ENCODE data around the gene SLC9A1. TPM values are rescaled to one million over a fixed set of nuclear protein-coding genes. Genes with fewer than 3 reads are reported as not detected.

Gene SLC9A1
- total and polyA plus RNA-seq, 2 donors (not counting 1 experiment from before 2014, with no cell fraction given), result 7.3 to 22.5 TPM

DNA sequence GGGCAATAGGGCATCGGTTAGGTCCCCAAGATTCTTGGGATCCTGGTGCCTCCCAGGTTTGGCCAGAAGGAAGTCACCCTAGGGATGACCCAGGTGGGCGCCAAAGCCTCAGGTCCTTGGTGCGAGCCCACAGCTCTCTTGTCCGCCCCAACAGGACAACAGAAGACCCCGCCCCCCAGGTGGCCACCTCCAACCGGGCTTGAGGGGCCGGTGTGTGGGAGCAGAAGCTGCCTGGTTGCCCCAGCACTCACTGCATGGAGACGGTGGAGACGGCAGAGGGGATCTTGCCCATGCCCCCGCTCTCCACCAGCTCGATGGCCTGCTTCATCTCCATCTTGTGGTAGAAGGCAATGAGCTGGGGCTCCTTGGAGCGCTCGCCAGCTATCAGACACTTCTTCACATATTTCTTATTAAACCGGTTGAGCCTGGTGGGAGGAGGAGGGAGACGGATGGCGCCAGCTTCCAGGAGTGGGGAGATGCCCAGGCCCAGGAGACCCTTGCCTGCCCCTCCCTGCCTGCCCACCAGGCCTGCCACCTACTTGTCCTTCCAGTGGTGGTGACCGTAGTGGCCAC, 52.7 kb downstream of the SLC9A1 start:
- H4K20me1 ChIP-seq (ENCODE audit: control insufficient read depth, insufficient read depth, low read length, poor library complexity, severe bottlenecking), result no peaks in the 10 kb centered on the region
- POLR2A ChIA-PET, result interaction anchor here (0.6 to 1.7 kb wide), 4 partner anchors 52 to 185 kb away, joined by 3 to 13 read pairs (median 4); partner anchors contain the start of gene SLC9A1
- no peaks in the 10 kb centered on the region for H3K9me3 Mint-ChIP-seq (ENCODE audit: insufficient read depth)
- H3K27me3 Mint-ChIP-seq, result no peaks in the 10 kb centered on the region
- H3K27me3 ChIP-seq (replicated peaks in 1 of 4; ENCODE audit: control extremely low read depth in 1 of 4, control insufficient read depth in 3 of 4, insufficient read depth in 4 of 4, low read length in 3 of 4), result no peaks in the 10 kb centered on the region
- peaks cover 24 to 40% of the 10 kb centered on the region in 2 donors for H3K4me1 ChIP-seq (ENCODE audit: control insufficient read depth in 2 of 2, insufficient read depth in 2 of 2, low read length in 2 of 2)
- no peak overlapping the region for H3K27ac ChIP-seq (ENCODE audit: low read length in 2 of 2)
- H3K4me2 ChIP-seq (replicated peaks; ENCODE audit: low read depth, low read length, poor library complexity, severe bottlenecking), result no peak overlapping the region
- no peak overlapping the region for H2AFZ ChIP-seq (ENCODE audit: insufficient read depth, low read depth, low read length, poor library complexity, severe bottlenecking)
- DNase-seq (peak; percentile 34), ATAC-seq (ENCODE audit: low read depth) (no peak)
- H3K9ac ChIP-seq (ENCODE audit: low read length), result no peak overlapping the region
- no peaks in the 10 kb centered on the region for H3K36me3 ChIP-seq (replicated peaks in 1 of 2; ENCODE audit: control extremely low read depth in 1 of 2, control insufficient read depth in 1 of 2, extremely low read depth in 1 of 2, insufficient read depth in 2 of 2, low read length in 1 of 2)
- intact Hi-C loops (cut with micrococcal nuclease), result loop anchor here (1.0 to 10.0 kb wide), 3 partner anchors 96 to 563 kb away; no protein-coding TSS in a partner anchor
- WGBS (ENCODE audit: insufficient coverage), result 93% methylated on average over 13 of the region's 17 CpGs
- H3K27ac Mint-ChIP-seq, result peak overlapping the region; percentile 77
- peaks cover 39% of the 10 kb centered on the region for H3K4me1 Mint-ChIP-seq
- no peaks in the 10 kb centered on the region for H3K9me3 ChIP-seq (ENCODE audit: control extremely low read depth in 1 of 3, control insufficient read depth in 2 of 3, insufficient read depth in 1 of 3, low read length in 2 of 3)
- H3K79me2 ChIP-seq (ENCODE audit: control insufficient read depth, insufficient read depth, low read length), result no peaks in the 10 kb centered on the region
- CTCF ChIA-PET, result interaction anchor here (0.7 to 18.4 kb wide), 33 partner anchors 12 to 416 kb away, joined by 3 to 388 read pairs (median 4); partner anchors contain the start of gene SLC9A1
- H3K4me3 ChIP-seq (ENCODE audit: control extremely low read depth in 1 of 5, extremely low read depth in 1 of 5, insufficient read depth in 1 of 5, low read depth in 2 of 5, low read length in 4 of 5), result no peak overlapping the region
- TF ChIP-seq, protein P1, sequence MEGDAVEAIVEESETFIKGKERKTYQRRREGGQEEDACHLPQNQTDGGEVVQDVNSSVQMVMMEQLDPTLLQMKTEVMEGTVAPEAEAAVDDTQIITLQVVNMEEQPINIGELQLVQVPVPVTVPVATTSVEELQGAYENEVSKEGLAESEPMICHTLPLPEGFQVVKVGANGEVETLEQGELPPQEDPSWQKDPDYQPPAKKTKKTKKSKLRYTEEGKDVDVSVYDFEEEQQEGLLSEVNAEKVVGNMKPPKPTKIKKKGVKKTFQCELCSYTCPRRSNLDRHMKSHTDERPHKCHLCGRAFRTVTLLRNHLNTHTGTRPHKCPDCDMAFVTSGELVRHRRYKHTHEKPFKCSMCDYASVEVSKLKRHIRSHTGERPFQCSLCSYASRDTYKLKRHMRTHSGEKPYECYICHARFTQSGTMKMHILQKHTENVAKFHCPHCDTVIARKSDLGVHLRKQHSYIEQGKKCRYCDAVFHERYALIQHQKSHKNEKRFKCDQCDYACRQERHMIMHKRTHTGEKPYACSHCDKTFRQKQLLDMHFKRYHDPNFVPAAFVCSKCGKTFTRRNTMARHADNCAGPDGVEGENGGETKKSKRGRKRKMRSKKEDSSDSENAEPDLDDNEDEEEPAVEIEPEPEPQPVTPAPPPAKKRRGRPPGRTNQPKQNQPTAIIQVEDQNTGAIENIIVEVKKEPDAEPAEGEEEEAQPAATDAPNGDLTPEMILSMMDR (IDR thresholded peaks at IDR 0.05), result no peak
- TF ChIP-seq EZH2 (IDR thresholded peaks at IDR 0.05; ENCODE audit: borderline replicate concordance, insufficient read depth, low read depth, low read length, poor library complexity, severe bottlenecking), result no peak
- H3K4me3 Mint-ChIP-seq, result no peak overlapping the region

DNA sequence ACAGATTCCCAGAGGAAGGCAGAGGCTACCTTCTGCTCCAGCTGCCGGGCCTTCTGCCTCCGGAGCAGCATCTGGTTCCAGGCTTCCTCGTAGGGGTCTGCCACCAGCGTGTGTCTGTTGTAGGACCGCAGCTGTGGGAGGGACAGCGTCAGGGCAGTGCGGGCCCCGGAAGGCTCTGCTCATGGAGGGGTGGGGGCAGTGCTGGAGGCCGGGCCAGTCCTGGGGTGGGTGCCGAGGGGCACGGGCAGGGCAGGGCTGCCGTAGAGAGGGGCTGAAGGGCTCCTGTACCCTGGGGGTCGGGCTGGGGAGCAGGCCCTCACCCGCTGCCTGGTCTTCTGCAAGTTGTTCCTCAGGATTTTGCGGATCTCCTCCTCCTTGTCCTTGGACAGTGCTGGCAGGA, 53.2 kb downstream of the SLC9A1 start:
- H3K9me3 Mint-ChIP-seq (ENCODE audit: insufficient read depth), result no peaks in the 10 kb centered on the region
- DNase-seq (no peak), ATAC-seq (ENCODE audit: low read depth) (no peak)
- WGBS (ENCODE audit: insufficient coverage), result 98% methylated on average over 15 of the region's 15 CpGs
- H3K27ac Mint-ChIP-seq, result no peak overlapping the region
- TF ChIP-seq, protein P1 (IDR thresholded peaks at IDR 0.05), result no peak
- TF ChIP-seq EZH2 (IDR thresholded peaks at IDR 0.05; ENCODE audit: borderline replicate concordance, insufficient read depth, low read depth, low read length, poor library complexity, severe bottlenecking), result no peak
- ChIA-PET CTCF (interaction anchor here (0.7 to 18.4 kb wide), 24 partner anchors 12 to 416 kb away, joined by 3 to 388 read pairs (median 5); partner anchors contain the start of gene SLC9A1), POLR2A (interaction anchor here (0.6 to 1.3 kb wide), 2 partner anchors 53 to 185 kb away, joined by 3 to 4 read pairs; partner anchors contain the start of gene SLC9A1)
- no peaks in the 10 kb centered on the region for H3K79me2 ChIP-seq (ENCODE audit: control insufficient read depth, insufficient read depth, low read length)
- no peaks in the 10 kb centered on the region for H4K20me1 ChIP-seq (ENCODE audit: control insufficient read depth, insufficient read depth, low read length, poor library complexity, severe bottlenecking)
- H3K27ac ChIP-seq (ENCODE audit: low read length in 2 of 2), result no peak overlapping the region
- no peaks in the 10 kb centered on the region for H3K27me3 Mint-ChIP-seq
- peaks cover 34% of the 10 kb centered on the region for H3K4me1 Mint-ChIP-seq
- intact Hi-C loops (cut with micrococcal nuclease), result loop anchor here (1.0 to 10.0 kb wide), 3 partner anchors 97 to 563 kb away; no protein-coding TSS in a partner anchor
- no peak overlapping the region for H3K4me3 ChIP-seq (ENCODE audit: control extremely low read depth in 1 of 5, extremely low read depth in 1 of 5, insufficient read depth in 1 of 5, low read depth in 2 of 5, low read length in 4 of 5)
- no peaks in the 10 kb centered on the region for H3K27me3 ChIP-seq (replicated peaks in 1 of 4; ENCODE audit: control extremely low read depth in 1 of 4, control insufficient read depth in 3 of 4, insufficient read depth in 4 of 4, low read length in 3 of 4)
- H3K9ac ChIP-seq (ENCODE audit: low read length), result no peak overlapping the region
- H3K4me2 ChIP-seq (replicated peaks; ENCODE audit: low read depth, low read length, poor library complexity, severe bottlenecking), result no peak overlapping the region
- H3K4me3 Mint-ChIP-seq, result no peak overlapping the region
- H3K4me1 ChIP-seq (ENCODE audit: control insufficient read depth in 2 of 2, insufficient read depth in 2 of 2, low read length in 2 of 2), result peaks cover 19 to 35% of the 10 kb centered on the region in 2 donors
- H3K9me3 ChIP-seq (ENCODE audit: control extremely low read depth in 1 of 3, control insufficient read depth in 2 of 3, insufficient read depth in 1 of 3, low read length in 2 of 3), result no peaks in the 10 kb centered on the region
- H2AFZ ChIP-seq (ENCODE audit: insufficient read depth, low read depth, low read length, poor library complexity, severe bottlenecking), result no peak overlapping the region
- H3K36me3 ChIP-seq (replicated peaks in 1 of 2; ENCODE audit: control extremely low read depth in 1 of 2, control insufficient read depth in 1 of 2, extremely low read depth in 1 of 2, insufficient read depth in 2 of 2, low read length in 1 of 2), result no peaks in the 10 kb centered on the region
